ENCODE measurements around the gene NR1I2. TPM values are rescaled to one million over a fixed set of nuclear protein-coding genes. Genes with fewer than 3 reads are reported as not detected.

NR1I2 gene
- total and polyA plus RNA-seq, 2 donors (not counting 1 experiment from before 2014, with no cell fraction given), result 0.30 to 0.52 TPM

- Mint-ChIP-seq H3K4me1 (no peaks in the 10 kb centered on the region), H3K27me3 (no peaks in the 10 kb centered on the region), H3K27ac (no peak overlapping the region), H3K4me3 (no peak overlapping the region), H3K9me3 (ENCODE audit: insufficient read depth) (no peaks in the 10 kb centered on the region)
- H3K79me2 ChIP-seq (ENCODE audit: control insufficient read depth, insufficient read depth, low read length), result no peaks in the 10 kb centered on the region
- no peaks in the 10 kb centered on the region for H4K20me1 ChIP-seq (ENCODE audit: control insufficient read depth, insufficient read depth, low read length, poor library complexity, severe bottlenecking)
- TF ChIP-seq CTCF (IDR thresholded peaks at IDR 0.05) (no peak), EZH2 (IDR thresholded peaks at IDR 0.05; ENCODE audit: borderline replicate concordance, insufficient read depth, low read depth, low read length, poor library complexity, severe bottlenecking) (no peak)
- H3K9me3 ChIP-seq (ENCODE audit: control extremely low read depth in 1 of 3, control insufficient read depth in 2 of 3, insufficient read depth in 1 of 3, low read length in 2 of 3), result peaks cover 0 to 4% (median 3%) of the 10 kb centered on the region in 3 donors
- no peak overlapping the region for H3K9ac ChIP-seq (ENCODE audit: low read length)
- no peaks in the 10 kb centered on the region for H3K27me3 ChIP-seq (replicated peaks in 1 of 4; ENCODE audit: control extremely low read depth in 1 of 4, control insufficient read depth in 3 of 4, insufficient read depth in 4 of 4, low read length in 3 of 4)
- CTCF ChIA-PET, result no interaction called here
- no peaks in the 10 kb centered on the region for H3K4me1 ChIP-seq (ENCODE audit: control insufficient read depth in 2 of 2, insufficient read depth in 2 of 2, low read length in 2 of 2)
- POLR2A ChIA-PET, result no interaction called here
- intact Hi-C loops (cut with micrococcal nuclease), result no loop called here
- H2AFZ ChIP-seq (ENCODE audit: insufficient read depth, low read depth, low read length, poor library complexity, severe bottlenecking), result no peak overlapping the region
- no peak overlapping the region for H3K27ac ChIP-seq (ENCODE audit: low read length in 2 of 2)
- no peaks in the 10 kb centered on the region for H3K36me3 ChIP-seq (replicated peaks in 1 of 2; ENCODE audit: control extremely low read depth in 1 of 2, control insufficient read depth in 1 of 2, extremely low read depth in 1 of 2, insufficient read depth in 2 of 2, low read length in 1 of 2)
- DNase-seq (no peak), ATAC-seq (ENCODE audit: low read depth) (no peak)
- no peak overlapping the region for H3K4me2 ChIP-seq (replicated peaks; ENCODE audit: low read depth, low read length, poor library complexity, severe bottlenecking)
- no peak overlapping the region for H3K4me3 ChIP-seq (ENCODE audit: control extremely low read depth in 1 of 5, extremely low read depth in 1 of 5, insufficient read depth in 1 of 5, low read depth in 2 of 5, low read length in 4 of 5)
- WGBS (ENCODE audit: insufficient coverage), result no CpG with 5 or more reads among the region's 2 CpGs
Measured at GRCh38 chr3:119778811-119779210, 3.1 kb upstream of the NR1I2 start.

DNA sequence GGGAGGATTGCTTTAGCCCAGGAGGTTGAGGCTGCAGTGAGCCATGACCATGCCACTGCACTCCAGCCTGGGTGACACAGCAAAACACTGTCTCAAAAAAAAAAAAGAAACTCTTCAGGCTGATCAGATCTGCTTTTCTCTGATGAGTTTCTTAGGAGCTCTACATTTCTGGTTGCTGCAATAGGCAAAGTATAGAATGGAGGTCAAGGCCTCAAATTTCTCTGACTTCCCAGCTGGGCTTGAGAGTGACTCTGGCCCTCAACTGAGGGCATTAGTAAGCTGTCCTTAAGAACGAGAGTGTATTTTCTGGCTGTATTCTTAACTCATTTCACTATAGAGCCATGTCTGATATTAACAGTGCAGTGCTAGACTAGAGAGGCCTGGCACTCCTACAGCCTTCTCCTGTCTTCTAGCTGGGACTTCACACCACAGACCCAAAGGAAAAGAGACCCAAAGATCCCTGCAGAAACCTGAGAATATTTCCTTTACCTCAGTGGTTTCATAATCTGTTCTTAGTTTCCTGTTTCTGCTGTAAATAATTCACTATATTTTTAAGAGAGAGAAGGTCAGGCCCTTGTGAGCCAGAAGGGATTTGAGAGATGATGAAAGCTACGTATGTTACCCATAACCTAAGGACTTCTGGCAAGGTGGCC lies 2.0 kb upstream of the NR1I2 start:
- Mint-ChIP-seq H3K9me3 (ENCODE audit: insufficient read depth) (no peaks in the 10 kb centered on the region), H3K4me1 (no peaks in the 10 kb centered on the region), H3K27me3 (no peaks in the 10 kb centered on the region), H3K27ac (no peak overlapping the region), H3K4me3 (no peak overlapping the region)
- POLR2A ChIA-PET, result no interaction called here
- H3K27me3 ChIP-seq (replicated peaks in 1 of 4; ENCODE audit: control extremely low read depth in 1 of 4, control insufficient read depth in 3 of 4, insufficient read depth in 4 of 4, low read length in 3 of 4), result no peaks in the 10 kb centered on the region
- intact Hi-C loops (cut with micrococcal nuclease), result no loop called here
- no peaks in the 10 kb centered on the region for H3K79me2 ChIP-seq (ENCODE audit: control insufficient read depth, insufficient read depth, low read length)
- H3K9me3 ChIP-seq (ENCODE audit: control extremely low read depth in 1 of 3, control insufficient read depth in 2 of 3, insufficient read depth in 1 of 3, low read length in 2 of 3), result peaks cover 0 to 4% (median 3%) of the 10 kb centered on the region in 3 donors
- no peaks in the 10 kb centered on the region for H3K36me3 ChIP-seq (replicated peaks in 1 of 2; ENCODE audit: control extremely low read depth in 1 of 2, control insufficient read depth in 1 of 2, extremely low read depth in 1 of 2, insufficient read depth in 2 of 2, low read length in 1 of 2)
- DNase-seq (no peak), ATAC-seq (ENCODE audit: low read depth) (no peak)
- H3K9ac ChIP-seq (ENCODE audit: low read length), result no peak overlapping the region
- 100% methylated on average over 1 of the region's 2 CpGs for WGBS (ENCODE audit: insufficient coverage)
- no peaks in the 10 kb centered on the region for H4K20me1 ChIP-seq (ENCODE audit: control insufficient read depth, insufficient read depth, low read length, poor library complexity, severe bottlenecking)
- no peak overlapping the region for H3K4me2 ChIP-seq (replicated peaks; ENCODE audit: low read depth, low read length, poor library complexity, severe bottlenecking)
- no peak overlapping the region for H3K4me3 ChIP-seq (ENCODE audit: control extremely low read depth in 1 of 5, extremely low read depth in 1 of 5, insufficient read depth in 1 of 5, low read depth in 2 of 5, low read length in 4 of 5)
- no peak for TF ChIP-seq CTCF (IDR thresholded peaks at IDR 0.05)
- no peak for TF ChIP-seq EZH2 (IDR thresholded peaks at IDR 0.05; ENCODE audit: borderline replicate concordance, insufficient read depth, low read depth, low read length, poor library complexity, severe bottlenecking)
- no peaks in the 10 kb centered on the region for H3K4me1 ChIP-seq (ENCODE audit: control insufficient read depth in 2 of 2, insufficient read depth in 2 of 2, low read length in 2 of 2)
- CTCF ChIA-PET, result no interaction called here
- H3K27ac ChIP-seq (ENCODE audit: low read length in 2 of 2), result no peak overlapping the region
- H2AFZ ChIP-seq (ENCODE audit: insufficient read depth, low read depth, low read length, poor library complexity, severe bottlenecking), result no peak overlapping the region

Data from B cell (primary cell).